Stomach (tissue), 4 donors: Measurements from ENCODE around the gene INPP5A.

Experiments
- EP300 ChIP-seq: sonication (generic); formaldehyde crosslinking; IDR thresholded peaks from one replicate; pipeline ENCODE4 v1.6.1; 2017; ENCODE audit warnings: antibody characterized with exemption
- POLR2A ChIP-seq, 4 donors: fragments of 450-650 bp; IDR thresholded peaks; one replicate each; pipeline ENCODE4 v1.6.1; 2016; ENCODE audit warnings: antibody characterized with exemption in 4 of 4, control low read depth in 2 of 4, mild to moderate bottlenecking in 1 of 4, moderate library complexity in 1 of 4
- POLR2AphosphoS5 ChIP-seq, 3 donors: sonication (generic); formaldehyde crosslinking; IDR thresholded peaks; one replicate each; pipeline ENCODE4 v1.6.1; 2016; ENCODE audit warnings: antibody characterized with exemption in 3 of 3
- TF ChIP-seq, protein P1 (sequence below), 7 experiments: fragments of 450-650 bp in 4 of 7; fragments of 200-600 bp in 3 of 7; sonication (generic) in 3 of 7; IDR thresholded peaks; one replicate each; pipeline ENCODE4 v1.5.1; 2016 to 2019; ENCODE audit warnings: antibody characterized with exemption in 7 of 7, control low read depth in 2 of 7, mild to moderate bottlenecking in 1 of 7

- TF ChIP-seq, protein P1, sequence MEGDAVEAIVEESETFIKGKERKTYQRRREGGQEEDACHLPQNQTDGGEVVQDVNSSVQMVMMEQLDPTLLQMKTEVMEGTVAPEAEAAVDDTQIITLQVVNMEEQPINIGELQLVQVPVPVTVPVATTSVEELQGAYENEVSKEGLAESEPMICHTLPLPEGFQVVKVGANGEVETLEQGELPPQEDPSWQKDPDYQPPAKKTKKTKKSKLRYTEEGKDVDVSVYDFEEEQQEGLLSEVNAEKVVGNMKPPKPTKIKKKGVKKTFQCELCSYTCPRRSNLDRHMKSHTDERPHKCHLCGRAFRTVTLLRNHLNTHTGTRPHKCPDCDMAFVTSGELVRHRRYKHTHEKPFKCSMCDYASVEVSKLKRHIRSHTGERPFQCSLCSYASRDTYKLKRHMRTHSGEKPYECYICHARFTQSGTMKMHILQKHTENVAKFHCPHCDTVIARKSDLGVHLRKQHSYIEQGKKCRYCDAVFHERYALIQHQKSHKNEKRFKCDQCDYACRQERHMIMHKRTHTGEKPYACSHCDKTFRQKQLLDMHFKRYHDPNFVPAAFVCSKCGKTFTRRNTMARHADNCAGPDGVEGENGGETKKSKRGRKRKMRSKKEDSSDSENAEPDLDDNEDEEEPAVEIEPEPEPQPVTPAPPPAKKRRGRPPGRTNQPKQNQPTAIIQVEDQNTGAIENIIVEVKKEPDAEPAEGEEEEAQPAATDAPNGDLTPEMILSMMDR (IDR thresholded peaks at IDR 0.05): no peak
- TF ChIP-seq POLR2AphosphoS5 (IDR thresholded peaks at IDR 0.05) (no peak), EP300 (no peak), POLR2A (IDR thresholded peaks at IDR 0.05) (no peak)
These were observed 151.2 kb downstream of the INPP5A start for GRCh38 chr10:132688580-132689420.
